Cardiac fibroblast (primary cell): Measurements from ENCODE around the gene TMED10.

Experiments used
- DNase-seq, 2 donors: peaks; one replicate each; pipeline versions ENCODE4 v3.0.0 to v3.0.0-alpha.2; 2010; ENCODE audit warnings: low read depth in 2 of 2
- H3K4me3 ChIP-seq, 2 donors: replicated peaks in 1 of 2; 1 replicate in 1 of 2; 2 replicates in 1 of 2; pipeline ENCODE4 v1.5.1; 2011; ENCODE audit warnings: low read depth in 2 of 2, low read length in 2 of 2, mild to moderate bottlenecking in 2 of 2, moderate library complexity in 1 of 2
- TF ChIP-seq, protein P1 (sequence below): IDR thresholded peaks from one replicate; pipeline ENCODE4 v1.5.1; 2011; ENCODE audit warnings: low read depth, mild to moderate bottlenecking, low read length, inconsistent platforms

Gene TMED10

DNA sequence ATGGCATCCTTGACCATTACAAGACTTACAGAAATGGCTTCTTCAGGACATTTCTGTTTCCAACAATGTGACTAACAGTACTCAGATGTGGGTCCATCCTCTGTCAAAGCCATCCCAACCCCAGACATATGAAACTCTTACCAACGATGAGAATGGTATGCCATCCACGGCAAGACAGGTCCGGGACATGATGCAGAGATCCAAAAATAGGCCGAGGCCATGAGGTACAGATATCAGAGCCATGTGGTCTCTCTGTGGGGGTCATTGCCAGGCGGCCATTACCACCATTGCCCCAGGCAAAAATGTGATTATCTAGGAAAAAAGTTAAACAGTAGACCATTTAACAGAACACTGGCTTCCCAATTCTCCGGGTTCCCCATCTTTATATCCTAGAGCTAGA, 79.5 kb downstream of the TMED10 start:
- TF ChIP-seq, protein P1, sequence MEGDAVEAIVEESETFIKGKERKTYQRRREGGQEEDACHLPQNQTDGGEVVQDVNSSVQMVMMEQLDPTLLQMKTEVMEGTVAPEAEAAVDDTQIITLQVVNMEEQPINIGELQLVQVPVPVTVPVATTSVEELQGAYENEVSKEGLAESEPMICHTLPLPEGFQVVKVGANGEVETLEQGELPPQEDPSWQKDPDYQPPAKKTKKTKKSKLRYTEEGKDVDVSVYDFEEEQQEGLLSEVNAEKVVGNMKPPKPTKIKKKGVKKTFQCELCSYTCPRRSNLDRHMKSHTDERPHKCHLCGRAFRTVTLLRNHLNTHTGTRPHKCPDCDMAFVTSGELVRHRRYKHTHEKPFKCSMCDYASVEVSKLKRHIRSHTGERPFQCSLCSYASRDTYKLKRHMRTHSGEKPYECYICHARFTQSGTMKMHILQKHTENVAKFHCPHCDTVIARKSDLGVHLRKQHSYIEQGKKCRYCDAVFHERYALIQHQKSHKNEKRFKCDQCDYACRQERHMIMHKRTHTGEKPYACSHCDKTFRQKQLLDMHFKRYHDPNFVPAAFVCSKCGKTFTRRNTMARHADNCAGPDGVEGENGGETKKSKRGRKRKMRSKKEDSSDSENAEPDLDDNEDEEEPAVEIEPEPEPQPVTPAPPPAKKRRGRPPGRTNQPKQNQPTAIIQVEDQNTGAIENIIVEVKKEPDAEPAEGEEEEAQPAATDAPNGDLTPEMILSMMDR: no peak
- no peak for DNase-seq

DNA sequence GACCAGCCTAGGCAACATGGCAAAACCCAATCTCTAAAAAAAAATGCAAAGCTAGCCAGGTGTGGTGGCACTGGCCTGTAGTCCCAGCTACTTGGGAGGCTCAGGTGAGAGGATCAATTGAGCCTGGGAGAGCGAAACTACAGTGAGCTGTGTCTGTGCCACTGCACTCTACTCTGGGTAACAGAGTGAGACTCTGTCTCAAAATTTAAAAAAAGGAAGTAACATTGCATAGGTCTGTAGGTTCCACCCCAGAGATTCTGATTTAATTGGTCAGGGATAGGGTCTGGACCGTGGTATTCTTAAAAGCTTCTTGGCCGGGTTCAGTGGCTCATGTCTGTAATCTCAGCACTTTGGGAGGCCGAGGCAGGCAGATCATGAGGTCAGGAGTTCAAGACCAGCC, 80.7 kb downstream of the TMED10 start:
- TF ChIP-seq, protein P1: no peak
- no peak for DNase-seq

More for the DNA sequence above, 79.5 kb downstream of the TMED10 start:
- no peak overlapping the region for H3K4me3 ChIP-seq

DNA sequence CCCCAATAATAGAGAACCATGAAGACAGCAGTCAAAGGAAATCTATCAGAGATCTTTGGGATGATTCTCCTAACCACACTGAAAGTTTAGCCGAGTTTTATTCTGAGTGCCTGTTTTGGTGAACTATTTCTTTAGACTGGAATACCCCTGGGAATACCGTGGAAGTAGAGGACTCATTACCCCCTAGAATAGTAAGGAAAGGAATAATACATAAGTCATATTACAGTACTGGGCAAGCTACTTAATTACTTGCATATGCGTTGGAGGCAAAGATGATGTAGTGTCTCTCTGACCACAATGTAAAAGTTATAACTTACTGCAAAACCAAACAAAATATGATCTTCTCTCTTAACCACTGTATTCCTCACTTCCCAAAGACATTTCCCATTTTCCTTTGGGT, 81.5 kb downstream of the TMED10 start:
- TF ChIP-seq, protein P1: no peak
- DNase-seq: peak in 1 of 2 donors; percentile 25
- no peak overlapping the region for H3K4me3 ChIP-seq

More for the DNA sequence above, 80.7 kb downstream of the TMED10 start:
- H3K4me3 ChIP-seq: no peak overlapping the region

DNA sequence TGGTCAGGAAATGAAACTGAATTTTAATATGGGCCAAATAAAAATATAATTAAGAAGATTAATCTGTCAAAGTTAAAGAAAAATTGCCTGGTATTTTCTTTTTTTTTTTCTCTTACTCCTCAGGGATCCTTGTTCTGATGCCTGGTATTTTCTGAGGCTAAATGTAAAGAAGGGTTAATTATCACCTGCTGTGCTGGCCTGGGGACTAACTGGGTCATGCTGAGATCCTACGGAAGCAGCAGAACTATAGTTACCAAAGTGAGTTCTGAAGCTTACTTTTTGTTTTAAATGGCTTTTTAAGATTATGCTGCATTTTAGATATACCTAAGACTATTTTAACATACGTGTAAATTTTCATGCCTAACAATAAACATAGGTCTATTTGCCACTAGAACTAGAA, 83.7 kb downstream of the TMED10 start:
- H3K4me3 ChIP-seq: no peak overlapping the region
- TF ChIP-seq, protein P1: no peak
- no peak for DNase-seq

DNA sequence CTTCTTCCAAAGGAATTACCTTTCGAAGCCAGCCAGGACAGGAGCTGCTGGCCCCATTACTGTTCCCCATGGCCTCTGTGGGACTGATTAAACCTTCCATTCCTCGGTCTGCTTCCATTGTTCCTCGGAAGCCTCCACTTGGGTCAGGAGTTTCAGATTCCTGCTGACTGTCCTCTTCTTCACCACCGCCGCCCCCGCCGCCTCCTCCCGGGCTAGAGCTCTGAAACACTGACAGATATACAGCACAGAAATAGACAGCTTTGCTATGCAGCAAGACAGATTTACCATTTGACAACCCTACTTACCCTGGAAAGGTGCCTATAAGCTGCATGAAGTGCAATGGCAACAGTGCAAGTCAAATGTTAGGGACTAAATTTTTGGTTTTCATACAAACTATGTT, 85.2 kb downstream of the TMED10 start:
- DNase-seq: no peak
- no peak overlapping the region for H3K4me3 ChIP-seq
- TF ChIP-seq, protein P1: no peak

DNA sequence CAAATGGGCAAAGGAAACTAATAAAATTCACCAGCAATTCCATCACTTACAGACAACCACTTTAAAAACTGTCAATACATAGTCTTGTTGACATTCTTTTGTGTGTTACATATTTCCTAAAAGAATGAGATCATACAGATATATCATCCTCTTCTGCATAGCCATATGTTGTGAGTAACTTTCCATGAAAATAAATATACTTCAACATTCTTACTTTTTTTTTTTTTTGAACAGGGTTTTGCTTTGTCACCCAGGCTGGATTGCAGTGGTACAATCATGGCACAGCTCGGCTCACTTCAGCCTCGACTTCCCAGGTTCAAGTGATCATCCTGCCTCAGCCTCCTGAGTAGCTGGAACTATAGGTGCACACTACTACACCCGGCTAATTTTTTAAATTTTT, 86.1 kb downstream of the TMED10 start:
- peak in 1 of 2 donors; percentile 5 for DNase-seq
- TF ChIP-seq, protein P1: no peak
- H3K4me3 ChIP-seq: no peak overlapping the region

DNA sequence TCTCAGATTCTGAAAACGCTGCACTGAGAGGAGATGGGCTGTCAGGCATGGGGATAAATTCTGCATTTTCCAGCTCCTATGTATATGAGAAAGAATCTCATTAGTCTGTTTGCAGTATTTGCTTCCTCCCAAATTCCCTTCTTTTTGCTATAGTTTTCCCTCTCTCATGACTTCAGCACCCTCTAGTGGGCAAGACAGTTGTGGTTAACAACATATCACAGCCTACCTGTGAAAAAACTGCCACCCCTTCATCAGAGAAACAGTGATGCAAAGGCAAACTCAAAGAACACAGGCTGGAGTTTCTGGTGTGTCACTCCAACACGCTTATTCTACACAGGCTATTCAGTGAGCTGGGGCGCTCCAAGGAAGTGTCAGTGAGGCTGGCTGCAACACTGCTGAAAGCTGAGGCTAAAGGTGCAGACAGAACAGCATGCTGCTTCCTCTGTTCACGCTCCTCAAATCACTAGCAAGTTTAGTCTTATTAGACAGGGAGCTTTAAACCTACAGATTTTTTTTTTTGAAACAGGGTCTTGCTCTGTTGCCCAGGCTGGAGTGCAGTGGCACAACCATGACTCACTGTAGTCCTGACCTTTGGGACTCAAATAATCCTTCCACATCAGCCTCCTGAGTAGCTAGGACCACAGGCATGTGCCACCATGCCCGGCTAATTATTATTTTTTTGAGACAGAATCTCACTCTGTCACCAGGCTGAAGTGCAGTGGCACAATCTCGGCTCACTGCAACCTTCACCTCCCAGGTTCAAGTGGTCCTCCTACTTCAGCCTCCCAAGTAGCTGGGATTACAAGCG, 87.6 kb downstream of the TMED10 start:
- TF ChIP-seq, protein P1: peak; percentile 84
- H3K4me3 ChIP-seq: no peak overlapping the region
- DNase-seq: peak; percentile 74 to 75
